ENCODE results near the gene KPNA1.
A peak's percentile ranks its signal among the peaks of the same experiment; 100 is the strongest.
"Not testable (repeated sequence)": the region's sequence is repeated elsewhere in the genome, so short reads cannot be mapped to it uniquely, and the experiment has no call there.

KPNA1 gene

GRCh38 chr3:122519693-122520092, 5.0 kb upstream of the KPNA1 start:
- DNase-seq (ENCODE audit: low read depth in 2 of 2): no peak

DNA sequence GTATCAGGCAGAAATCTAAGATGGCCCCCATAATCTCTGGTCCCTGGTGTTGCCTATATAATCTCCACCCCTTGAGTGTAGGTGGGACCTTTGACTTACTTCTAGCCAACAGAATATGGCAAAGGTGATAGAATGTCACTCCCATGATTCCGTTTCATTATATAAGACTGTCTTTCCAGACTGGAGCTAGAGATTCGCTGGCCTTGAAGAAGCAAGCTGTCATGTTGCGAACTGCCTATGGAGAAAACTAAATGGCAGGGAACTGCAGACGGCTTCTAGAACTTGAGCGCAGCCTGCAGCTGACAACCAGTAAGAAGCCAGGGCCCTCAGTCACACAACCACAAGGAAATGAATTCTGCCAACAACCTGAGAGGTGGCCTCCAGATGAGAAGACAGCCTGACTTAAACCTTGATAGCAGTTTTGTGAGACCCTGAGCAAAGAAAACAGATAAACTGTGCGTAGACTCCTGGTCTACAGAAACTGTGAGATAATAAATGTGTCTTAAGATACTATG, 2.2 kb upstream of the KPNA1 start:
- no peak for DNase-seq (ENCODE audit: low read depth in 2 of 2)

DNA sequence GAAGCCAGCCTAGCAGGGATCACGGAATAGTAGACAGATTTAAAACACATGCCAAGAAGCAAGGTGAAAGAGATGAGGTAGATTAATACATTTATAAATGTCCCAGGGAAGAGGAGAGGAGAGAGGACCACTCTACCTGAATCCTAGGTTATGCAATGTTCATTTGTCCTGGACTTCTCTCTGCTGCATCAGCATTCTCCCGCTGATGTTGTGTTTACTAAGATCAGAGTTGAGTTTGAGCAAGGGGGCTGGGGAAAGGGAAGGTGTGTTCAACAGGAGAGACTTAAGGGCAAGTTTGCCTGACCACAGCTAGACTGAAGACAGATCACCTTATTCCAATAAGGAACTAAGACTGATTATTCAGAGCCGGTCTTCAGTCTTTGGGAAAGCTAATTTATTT, 1.1 kb upstream of the KPNA1 start:
- no peak for DNase-seq (ENCODE audit: low read depth in 2 of 2)

GRCh38 chr3:122515020-122515468, 305 bp upstream of the KPNA1 start:
- DNase-seq (ENCODE audit: low read depth in 2 of 2): no peak

DNA sequence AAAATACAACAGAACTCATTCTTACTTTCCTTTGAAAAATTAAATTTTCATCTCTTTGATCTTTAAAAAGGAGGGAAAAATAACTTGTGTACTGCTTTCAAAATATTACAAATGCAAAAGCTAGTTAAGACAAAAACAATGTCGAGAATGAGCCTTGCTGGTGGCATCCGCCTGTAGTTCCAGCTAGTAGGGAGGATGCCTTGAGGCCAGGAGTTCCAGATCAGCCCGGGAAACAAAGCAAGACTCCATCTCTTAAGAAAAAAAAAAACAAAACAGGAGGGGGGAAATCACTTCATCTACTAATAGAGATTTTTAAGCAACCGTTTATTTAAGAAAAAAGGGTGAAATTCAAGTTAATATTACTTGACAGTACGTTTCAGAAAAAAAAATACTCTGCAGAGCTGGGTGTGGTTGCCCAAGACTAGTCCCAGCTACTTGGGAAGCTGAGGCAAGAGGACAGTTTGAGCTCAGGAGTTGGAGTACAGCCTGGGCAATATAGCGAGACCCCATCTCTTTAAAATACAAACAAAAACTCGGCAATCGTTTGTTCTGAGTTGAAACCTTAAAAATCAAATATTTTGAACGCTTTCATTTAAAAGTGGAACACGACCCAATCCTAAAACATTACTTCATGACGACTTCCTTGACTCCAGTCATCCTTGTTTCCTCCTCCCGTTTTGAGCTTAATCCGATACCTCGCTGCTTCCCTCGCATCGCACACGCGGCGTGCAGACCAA, 1.2 kb downstream of the KPNA1 start:
- DNase-seq (ENCODE audit: low read depth in 2 of 2): no peak

DNA sequence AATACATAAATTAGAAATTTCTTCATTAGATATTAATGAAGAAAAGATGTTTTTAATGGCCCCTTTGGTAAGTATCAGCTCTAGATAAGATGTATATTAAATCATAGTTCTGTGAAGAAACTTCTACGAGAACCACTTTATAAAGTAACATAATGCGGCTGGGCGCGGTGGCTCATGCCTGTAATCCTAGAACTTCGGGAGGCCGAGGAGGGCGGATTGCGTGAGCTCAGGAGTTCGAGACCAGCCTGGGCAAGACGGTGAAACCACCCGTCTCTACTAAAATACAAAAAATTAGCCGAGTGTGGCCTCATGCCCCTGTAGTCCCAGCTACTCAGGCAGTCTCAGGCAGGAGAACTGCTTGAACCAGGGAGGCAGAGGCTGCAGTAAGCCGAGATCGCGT, 2.5 kb downstream of the KPNA1 start:
- no peak for DNase-seq (ENCODE audit: low read depth in 2 of 2)

GRCh38 chr3:122510878-122511535, 3.7 kb downstream of the KPNA1 start:
- DNase-seq (ENCODE audit: low read depth in 2 of 2): no peak

GRCh38 chr3:122508944-122509343, 5.8 kb downstream of the KPNA1 start:
- DNase-seq (ENCODE audit: low read depth in 2 of 2): not testable (repeated sequence)

DNA sequence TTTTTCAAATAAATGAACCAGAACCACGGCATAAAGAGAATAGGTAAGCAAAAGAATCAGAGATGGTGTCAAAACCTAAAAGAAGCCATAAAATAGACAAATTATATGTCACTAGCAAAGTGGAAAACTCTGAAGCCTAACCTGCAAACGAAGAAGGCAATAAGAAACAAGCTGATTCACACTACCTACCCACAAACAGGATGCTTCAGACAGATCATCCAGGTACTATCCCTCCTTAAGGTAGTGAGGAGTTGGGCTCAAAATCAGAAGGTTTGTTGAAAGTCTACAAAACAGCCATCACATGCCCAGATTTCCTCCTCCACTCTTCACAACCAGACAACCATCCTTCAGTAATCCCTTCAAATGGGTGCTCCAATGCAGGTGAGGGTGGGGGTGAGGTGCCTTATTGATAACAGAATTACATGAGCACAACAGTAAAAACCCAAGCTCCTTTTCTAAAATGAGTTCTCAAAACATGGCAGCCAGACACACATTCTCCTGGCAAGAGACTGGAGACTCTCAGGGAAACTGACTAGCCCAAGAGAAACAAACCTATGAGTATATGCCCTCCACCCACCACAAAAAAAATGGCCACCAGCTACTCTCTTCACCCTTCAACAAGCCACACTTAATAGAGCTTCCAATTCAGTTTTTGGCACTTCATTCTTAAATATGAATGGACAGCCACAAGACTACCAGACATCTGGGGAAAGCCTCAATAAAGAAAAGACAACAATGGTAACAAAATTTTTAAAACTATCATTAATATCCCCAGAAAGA, 6.4 kb downstream of the KPNA1 start:
- DNase-seq (ENCODE audit: low read depth in 2 of 2): no peak

- DNase-seq (ENCODE audit: low read depth in 2 of 2): no peak
These were observed 8.3 kb downstream of the KPNA1 start for GRCh38 chr3:122506450-122506849.

- DNase-seq (ENCODE audit: low read depth in 2 of 2): no peak
These were observed 9.1 kb downstream of the KPNA1 start for GRCh38 chr3:122505676-122506075.

GRCh38 chr3:122502941-122503340, 11.8 kb downstream of the KPNA1 start:
- no peak for DNase-seq (ENCODE audit: low read depth in 2 of 2)

GRCh38 chr3:122502139-122502538, 12.6 kb downstream of the KPNA1 start:
- DNase-seq (ENCODE audit: low read depth in 2 of 2): no peak

- DNase-seq (ENCODE audit: low read depth in 2 of 2): not testable (repeated sequence)
These were observed 13.8 kb downstream of the KPNA1 start for GRCh38 chr3:122500964-122501363.

DNA sequence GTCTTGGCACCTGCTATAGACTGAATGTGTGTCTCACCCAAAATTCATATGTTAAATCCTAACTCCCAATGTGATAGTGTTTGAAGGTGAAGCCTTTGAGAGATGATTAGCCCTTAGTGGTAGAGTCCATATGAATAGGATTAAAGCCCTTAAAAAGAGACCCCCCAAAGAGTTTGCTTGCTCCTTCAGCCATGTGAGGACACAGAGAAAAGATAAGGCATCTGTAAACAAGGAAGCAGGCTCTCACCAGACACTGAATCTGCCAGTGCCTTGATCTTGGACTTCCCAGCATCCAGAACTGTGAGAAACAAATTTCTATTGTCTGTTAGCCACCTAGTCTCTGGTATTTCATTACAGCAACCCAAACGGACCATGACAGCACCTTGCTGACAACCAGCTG, 16.6 kb downstream of the KPNA1 start:
- no peak for DNase-seq (ENCODE audit: low read depth in 2 of 2)

- peak in 1 of 2 donors; percentile 17 for DNase-seq (ENCODE audit: low read depth in 2 of 2)
These were observed 17.3 kb downstream of the KPNA1 start for GRCh38 chr3:122497425-122497824.

GRCh38 chr3:122496508-122496907, 18.2 kb downstream of the KPNA1 start:
- DNase-seq (ENCODE audit: low read depth in 2 of 2): no peak

DNA sequence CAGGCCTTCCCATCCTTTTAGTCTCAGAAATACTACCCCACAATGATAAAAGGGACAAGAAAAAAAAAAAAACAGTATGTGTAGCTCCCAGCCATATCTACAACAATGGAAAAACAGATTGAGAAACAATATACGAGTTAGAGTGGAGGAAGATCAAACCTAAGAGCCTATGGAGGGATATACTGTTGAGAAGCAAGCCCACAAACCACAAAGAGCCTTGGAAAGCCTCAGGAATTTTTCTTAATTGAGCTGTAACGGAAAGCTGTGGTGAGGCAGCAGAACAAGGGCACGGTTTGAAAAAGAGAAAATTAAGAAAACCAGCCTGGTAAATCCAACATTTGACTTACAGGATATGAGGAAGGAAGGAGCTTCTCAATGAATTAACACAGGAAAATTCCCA, 21.4 kb downstream of the KPNA1 start:
- DNase-seq (ENCODE audit: low read depth in 2 of 2): no peak

- no peak for DNase-seq (ENCODE audit: low read depth in 2 of 2)
These were observed 26.3 kb downstream of the KPNA1 start for GRCh38 chr3:122488262-122488973.

DNA sequence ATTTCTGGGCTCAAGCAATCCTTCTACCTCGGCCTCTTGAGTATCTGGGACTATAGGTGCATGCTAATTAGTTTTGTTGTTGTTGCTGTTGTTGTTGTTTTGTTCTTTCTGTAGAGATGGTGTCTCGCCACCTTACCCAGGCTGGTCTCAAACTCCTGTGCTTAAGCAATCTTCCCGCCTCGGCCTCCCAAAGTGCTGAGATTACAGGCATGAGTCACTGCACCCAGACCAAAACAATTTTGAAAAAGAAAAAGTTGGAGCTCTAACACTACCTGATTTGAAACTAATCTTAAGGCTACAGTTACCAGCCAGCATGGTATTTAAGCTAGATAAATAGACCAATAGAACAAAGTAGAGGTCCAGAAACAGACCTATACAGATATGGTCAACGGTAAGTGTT, 29.8 kb downstream of the KPNA1 start:
- no peak for DNase-seq (ENCODE audit: low read depth in 2 of 2)

DNA sequence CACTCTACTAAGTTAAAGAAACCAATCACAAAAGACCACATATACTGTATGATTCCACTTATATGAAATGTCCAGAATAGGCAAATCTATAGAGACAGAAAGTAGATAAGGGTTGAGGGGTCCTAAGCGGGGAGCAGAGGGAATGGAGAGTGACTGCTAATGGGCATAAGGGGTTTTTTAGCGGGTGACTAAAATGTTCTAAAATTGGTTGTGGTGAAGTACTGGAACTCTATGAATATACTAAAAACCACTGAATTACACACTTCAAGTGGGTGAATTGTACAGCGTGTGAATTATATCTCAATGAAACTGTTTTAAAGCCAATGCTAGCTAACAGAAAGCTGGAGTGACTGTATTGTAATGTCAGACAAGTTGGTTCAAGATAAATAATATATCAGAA, 33.3 kb downstream of the KPNA1 start:
- DNase-seq (ENCODE audit: low read depth in 2 of 2): no peak

DNA sequence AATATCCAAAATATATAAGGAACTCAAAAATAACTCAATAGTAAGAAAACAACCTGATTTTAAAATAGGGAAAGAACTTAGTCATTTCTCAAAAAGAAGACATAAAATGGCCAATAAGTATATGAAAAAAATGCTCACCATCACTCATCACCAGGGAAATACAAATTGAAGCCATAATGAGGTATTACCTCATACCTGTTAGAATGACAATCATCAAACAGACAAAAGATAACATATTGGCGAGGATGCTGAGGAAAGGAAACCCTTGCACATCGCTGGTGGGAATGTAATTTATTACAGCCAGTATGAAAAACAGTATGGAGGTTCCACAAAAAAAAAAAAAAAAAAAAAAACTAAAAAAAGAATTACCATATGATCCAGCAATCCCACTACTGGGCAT, 38.2 kb downstream of the KPNA1 start:
- DNase-seq (ENCODE audit: low read depth in 2 of 2): no peak

All from stimulated activated CD4-positive, alpha-beta T cell treated with anti-CD3 and anti-CD28 coated beads, Interleukin-15, amount 100 ng/mL, for 48 hours (primary cell).